ENCODE results near the gene TDRD7.

TDRD7 gene

GRCh38 chr9:97502222-97502983 lies 90.5 kb downstream of the TDRD7 start:
- DNase-seq (ENCODE audit: extremely low read depth, low read depth) = no peak
- TF ChIP-seq, protein P1, sequence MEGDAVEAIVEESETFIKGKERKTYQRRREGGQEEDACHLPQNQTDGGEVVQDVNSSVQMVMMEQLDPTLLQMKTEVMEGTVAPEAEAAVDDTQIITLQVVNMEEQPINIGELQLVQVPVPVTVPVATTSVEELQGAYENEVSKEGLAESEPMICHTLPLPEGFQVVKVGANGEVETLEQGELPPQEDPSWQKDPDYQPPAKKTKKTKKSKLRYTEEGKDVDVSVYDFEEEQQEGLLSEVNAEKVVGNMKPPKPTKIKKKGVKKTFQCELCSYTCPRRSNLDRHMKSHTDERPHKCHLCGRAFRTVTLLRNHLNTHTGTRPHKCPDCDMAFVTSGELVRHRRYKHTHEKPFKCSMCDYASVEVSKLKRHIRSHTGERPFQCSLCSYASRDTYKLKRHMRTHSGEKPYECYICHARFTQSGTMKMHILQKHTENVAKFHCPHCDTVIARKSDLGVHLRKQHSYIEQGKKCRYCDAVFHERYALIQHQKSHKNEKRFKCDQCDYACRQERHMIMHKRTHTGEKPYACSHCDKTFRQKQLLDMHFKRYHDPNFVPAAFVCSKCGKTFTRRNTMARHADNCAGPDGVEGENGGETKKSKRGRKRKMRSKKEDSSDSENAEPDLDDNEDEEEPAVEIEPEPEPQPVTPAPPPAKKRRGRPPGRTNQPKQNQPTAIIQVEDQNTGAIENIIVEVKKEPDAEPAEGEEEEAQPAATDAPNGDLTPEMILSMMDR (IDR thresholded peaks at IDR 0.05; ENCODE audit: low read depth, low read length) = no peak

- DNase-seq (ENCODE audit: extremely low read depth, low read depth) = no peak
- TF ChIP-seq, protein P1 (IDR thresholded peaks at IDR 0.05; ENCODE audit: low read depth, low read length) = no peak
Measured at GRCh38 chr9:97502984-97503861, 91.3 kb downstream of the TDRD7 start.

GRCh38 chr9:97503862-97504210 lies 91.9 kb downstream of the TDRD7 start:
- DNase-seq (ENCODE audit: extremely low read depth, low read depth) = no peak
- TF ChIP-seq, protein P1 (IDR thresholded peaks at IDR 0.05; ENCODE audit: low read depth, low read length) = no peak

GRCh38 chr9:97504381-97505216 lies 92.7 kb downstream of the TDRD7 start:
- TF ChIP-seq, protein P1 (IDR thresholded peaks at IDR 0.05; ENCODE audit: low read depth, low read length) = no peak
- no peak for DNase-seq (ENCODE audit: extremely low read depth, low read depth)

- DNase-seq (ENCODE audit: extremely low read depth, low read depth) = no peak
- TF ChIP-seq, protein P1 (IDR thresholded peaks at IDR 0.05; ENCODE audit: low read depth, low read length) = no peak
Measured at GRCh38 chr9:97505845-97506244, 93.9 kb downstream of the TDRD7 start.

DNA sequence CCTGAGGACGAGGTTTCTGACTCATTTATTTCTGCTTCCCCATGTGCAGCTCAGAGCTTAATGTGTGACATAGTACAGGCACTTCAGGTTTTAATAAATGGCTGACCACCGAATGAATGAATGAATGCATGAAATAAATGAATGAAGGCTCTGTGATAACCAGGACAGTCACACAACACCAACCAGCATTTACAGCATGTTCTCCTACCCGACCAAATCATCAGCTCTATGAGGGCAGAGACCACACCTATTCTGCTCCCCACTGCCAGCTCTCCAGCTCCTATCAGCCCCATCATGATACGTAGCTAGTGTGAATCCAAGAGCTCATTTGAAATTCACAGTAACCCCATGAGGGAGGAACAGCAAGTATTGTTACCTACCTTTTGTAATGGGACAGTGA lies 94.4 kb downstream of the TDRD7 start:
- DNase-seq (ENCODE audit: extremely low read depth, low read depth) = no peak
- TF ChIP-seq, protein P1 (IDR thresholded peaks at IDR 0.05; ENCODE audit: low read depth, low read length) = no peak

All from AG09319 (cell line).